ENCODE data around the gene ANKRD13D.
A peak's percentile ranks its signal among the peaks of the same experiment; 100 is the strongest.

Gene ANKRD13D

DNA sequence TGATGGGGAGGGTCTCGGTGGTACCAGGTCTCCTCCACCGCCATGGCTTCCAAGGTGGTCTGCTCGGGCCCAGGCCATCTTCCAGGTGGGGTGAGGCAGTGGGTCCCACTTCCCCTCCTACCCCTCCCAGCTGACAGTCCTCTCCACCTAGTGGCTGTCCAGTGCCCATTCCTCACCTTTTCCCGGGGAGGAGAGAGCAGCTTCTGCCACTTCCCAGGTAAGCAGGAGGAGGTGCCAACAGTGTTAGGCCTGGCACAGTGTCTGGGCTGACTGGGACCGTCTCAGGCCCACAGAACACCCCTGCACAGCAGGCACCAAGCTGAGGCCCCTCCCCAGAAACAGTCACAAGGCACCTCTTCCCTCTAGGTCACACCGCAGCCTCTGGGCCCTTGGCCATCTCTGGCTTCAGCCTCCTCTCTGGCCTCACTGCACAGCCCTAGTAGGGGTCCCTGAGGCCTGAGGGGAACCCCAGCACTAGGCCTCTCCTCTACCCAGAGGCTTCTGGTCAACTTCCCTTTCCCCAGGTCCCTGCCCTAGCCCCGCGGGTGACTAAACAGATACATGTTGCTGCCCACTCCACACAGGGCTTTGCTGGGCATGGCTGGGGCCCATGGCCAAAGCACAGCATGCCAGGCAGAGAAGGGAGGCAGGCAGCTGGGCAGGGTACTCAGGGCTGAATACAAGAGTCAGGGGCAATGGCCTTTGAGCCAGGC is 2.3 kb upstream of the ANKRD13D start:
- Histone ChIP-seq H3K9me3 (ENCODE audit: low read length) (no peaks in the 10 kb centered on the region), H4K20me1 (ENCODE audit: insufficient read depth, low read length) (no peaks in the 10 kb centered on the region), H3K79me2 (ENCODE audit: insufficient read depth, low read length) (no peaks in the 10 kb centered on the region), H3K9me2 (ENCODE audit: low read depth, low read length) (no peaks in the 10 kb centered on the region), H3K4me3 (ENCODE audit: low read depth, low read length, poor library complexity, severe bottlenecking) (no peak overlapping the region), H3K4me1 (ENCODE audit: insufficient read depth, low read length, severe bottlenecking) (peaks cover 34% of the 10 kb centered on the region), H3K9ac (ENCODE audit: low read length) (peak overlapping the region; percentile 98; the same call in 1 of the 2 replicates), H3F3A (ENCODE audit: insufficient read depth, low read length) (no peaks in the 10 kb centered on the region), H3K27me3 (ENCODE audit: insufficient read depth, low read length) (no peaks in the 10 kb centered on the region), H3K36me3 (ENCODE audit: insufficient read depth, low read length) (peaks cover 68% of the 10 kb centered on the region), H3K4me2 (ENCODE audit: low read length) (peak overlapping the region; percentile 75), H3K27ac (ENCODE audit: low read depth, low read length, poor library complexity, severe bottlenecking) (peak overlapping the region; percentile 96), H2AFZ (ENCODE audit: low read length) (no peak overlapping the region)
- no peak for TF ChIP-seq EZH2 (IDR thresholded peaks at IDR 0.05; ENCODE audit: borderline replicate concordance, low read length)
- TF ChIP-seq, protein P1, sequence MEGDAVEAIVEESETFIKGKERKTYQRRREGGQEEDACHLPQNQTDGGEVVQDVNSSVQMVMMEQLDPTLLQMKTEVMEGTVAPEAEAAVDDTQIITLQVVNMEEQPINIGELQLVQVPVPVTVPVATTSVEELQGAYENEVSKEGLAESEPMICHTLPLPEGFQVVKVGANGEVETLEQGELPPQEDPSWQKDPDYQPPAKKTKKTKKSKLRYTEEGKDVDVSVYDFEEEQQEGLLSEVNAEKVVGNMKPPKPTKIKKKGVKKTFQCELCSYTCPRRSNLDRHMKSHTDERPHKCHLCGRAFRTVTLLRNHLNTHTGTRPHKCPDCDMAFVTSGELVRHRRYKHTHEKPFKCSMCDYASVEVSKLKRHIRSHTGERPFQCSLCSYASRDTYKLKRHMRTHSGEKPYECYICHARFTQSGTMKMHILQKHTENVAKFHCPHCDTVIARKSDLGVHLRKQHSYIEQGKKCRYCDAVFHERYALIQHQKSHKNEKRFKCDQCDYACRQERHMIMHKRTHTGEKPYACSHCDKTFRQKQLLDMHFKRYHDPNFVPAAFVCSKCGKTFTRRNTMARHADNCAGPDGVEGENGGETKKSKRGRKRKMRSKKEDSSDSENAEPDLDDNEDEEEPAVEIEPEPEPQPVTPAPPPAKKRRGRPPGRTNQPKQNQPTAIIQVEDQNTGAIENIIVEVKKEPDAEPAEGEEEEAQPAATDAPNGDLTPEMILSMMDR (IDR thresholded peaks at IDR 0.05; ENCODE audit: low read length): peak; percentile 7; the same call in 1 of the 2 replicates

DNA sequence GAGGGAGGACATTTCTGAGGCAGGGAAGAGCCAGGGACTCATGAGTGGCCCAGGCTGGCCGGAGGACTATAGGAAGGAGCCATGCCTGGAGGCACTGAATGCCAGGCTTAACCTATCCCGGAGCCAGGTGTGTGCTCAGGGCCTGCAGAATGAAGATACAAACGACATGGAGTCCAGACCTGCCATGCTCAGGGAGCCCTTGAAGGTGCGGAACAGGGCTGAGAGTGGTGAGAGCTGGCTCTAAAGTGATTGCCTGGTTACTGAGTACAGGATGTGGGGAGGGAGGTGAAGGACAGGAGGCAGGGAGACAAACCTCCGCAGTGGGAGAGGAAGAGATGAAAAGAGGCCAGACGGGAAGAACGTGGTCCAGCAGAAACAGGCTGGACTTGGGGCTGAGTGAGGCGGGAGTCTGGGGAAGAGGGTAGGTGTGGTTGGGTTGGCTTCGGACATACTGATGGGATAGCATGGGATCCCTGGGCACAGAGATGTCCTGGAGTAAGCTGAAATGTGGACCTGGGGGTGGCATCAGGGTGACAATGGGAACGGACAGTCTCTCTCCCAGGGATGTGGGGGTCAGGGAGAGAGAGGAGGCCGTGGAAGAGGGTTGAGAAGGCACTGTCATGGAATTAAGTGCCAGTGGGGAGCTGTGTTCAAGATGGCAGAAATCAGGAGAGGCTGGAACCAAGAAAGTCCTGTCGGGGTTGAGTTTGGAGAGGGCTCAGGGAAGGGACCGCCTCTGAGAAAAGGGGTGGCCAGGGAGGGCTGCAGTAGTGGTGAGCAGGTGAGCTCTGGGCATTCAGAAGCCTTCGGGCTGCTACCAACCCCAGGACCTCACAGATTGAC is 1.5 kb upstream of the ANKRD13D start:
- H2AFZ ChIP-seq (ENCODE audit: low read length): no peak overlapping the region
- H3F3A ChIP-seq (ENCODE audit: insufficient read depth, low read length): no peaks in the 10 kb centered on the region
- H3K4me1 ChIP-seq (ENCODE audit: insufficient read depth, low read length, severe bottlenecking): peaks cover 34% of the 10 kb centered on the region
- peak overlapping the region; percentile 98 for H3K9ac ChIP-seq (ENCODE audit: low read length)
- H4K20me1 ChIP-seq (ENCODE audit: insufficient read depth, low read length): no peaks in the 10 kb centered on the region
- H3K9me3 ChIP-seq (ENCODE audit: low read length): no peaks in the 10 kb centered on the region
- H3K4me2 ChIP-seq (ENCODE audit: low read length): peak overlapping the region; percentile 75
- H3K27me3 ChIP-seq (ENCODE audit: insufficient read depth, low read length): no peaks in the 10 kb centered on the region
- H3K27ac ChIP-seq (ENCODE audit: low read depth, low read length, poor library complexity, severe bottlenecking): peak overlapping the region; percentile 96
- no peaks in the 10 kb centered on the region for H3K79me2 ChIP-seq (ENCODE audit: insufficient read depth, low read length)
- no peaks in the 10 kb centered on the region for H3K9me2 ChIP-seq (ENCODE audit: low read depth, low read length)
- peak overlapping the region; percentile 85 for H3K4me3 ChIP-seq (ENCODE audit: low read depth, low read length, poor library complexity, severe bottlenecking)
- TF ChIP-seq EZH2 (IDR thresholded peaks at IDR 0.05; ENCODE audit: borderline replicate concordance, low read length): no peak
- TF ChIP-seq, protein P1 (IDR thresholded peaks at IDR 0.05; ENCODE audit: low read length): no peak
- H3K36me3 ChIP-seq (ENCODE audit: insufficient read depth, low read length): peaks cover 68% of the 10 kb centered on the region

DNA sequence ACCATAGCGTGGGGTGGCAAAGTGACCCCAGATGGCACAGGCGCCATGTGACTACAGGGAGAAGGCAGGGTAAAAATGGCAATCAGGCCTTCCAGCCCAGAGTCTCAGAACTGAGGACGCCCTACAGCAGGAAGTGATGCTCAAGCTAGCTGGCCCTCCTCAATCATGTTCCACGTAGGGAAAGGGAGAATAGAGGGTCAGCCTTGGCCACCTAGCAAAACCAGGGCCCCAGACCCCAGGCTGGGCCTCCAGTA is 978 bp upstream of the ANKRD13D start:
- peaks cover 34% of the 10 kb centered on the region for H3K4me1 ChIP-seq (ENCODE audit: insufficient read depth, low read length, severe bottlenecking)
- H3K79me2 ChIP-seq (ENCODE audit: insufficient read depth, low read length): no peaks in the 10 kb centered on the region
- no peaks in the 10 kb centered on the region for H4K20me1 ChIP-seq (ENCODE audit: insufficient read depth, low read length)
- peak overlapping the region; percentile 96 for H3K27ac ChIP-seq (ENCODE audit: low read depth, low read length, poor library complexity, severe bottlenecking)
- no peaks in the 10 kb centered on the region for H3K9me3 ChIP-seq (ENCODE audit: low read length)
- TF ChIP-seq, protein P1 (IDR thresholded peaks at IDR 0.05; ENCODE audit: low read length): no peak
- no peak for TF ChIP-seq EZH2 (IDR thresholded peaks at IDR 0.05; ENCODE audit: borderline replicate concordance, low read length)
- no peaks in the 10 kb centered on the region for H3K9me2 ChIP-seq (ENCODE audit: low read depth, low read length)
- H2AFZ ChIP-seq (ENCODE audit: low read length): no peak overlapping the region
- H3F3A ChIP-seq (ENCODE audit: insufficient read depth, low read length): no peaks in the 10 kb centered on the region
- peaks cover 68% of the 10 kb centered on the region for H3K36me3 ChIP-seq (ENCODE audit: insufficient read depth, low read length)
- H3K9ac ChIP-seq (ENCODE audit: low read length): peak overlapping the region; percentile 98
- no peaks in the 10 kb centered on the region for H3K27me3 ChIP-seq (ENCODE audit: insufficient read depth, low read length)
- H3K4me3 ChIP-seq (ENCODE audit: low read depth, low read length, poor library complexity, severe bottlenecking): peak overlapping the region; percentile 85
- peak overlapping the region; percentile 75 for H3K4me2 ChIP-seq (ENCODE audit: low read length)
